OCI-LY1 (cell line): ENCODE results near the gene RFTN1.
A peak's percentile ranks its signal among the peaks of the same experiment; 100 is the strongest.

Source experiments
- H2AFZ ChIP-seq: fragments of 200-600 bp; sonication (generic), shearing (Covaris generic); 2 replicates; pipeline ENCODE4 v1.6.0; 2014; ENCODE audit warnings: antibody characterized with exemption, mild to moderate bottlenecking, low read length
- H3F3A ChIP-seq: fragments of 200-600 bp; sonication (generic), shearing (Covaris generic); 2 replicates; pipeline ENCODE4 v1.6.0; 2014; ENCODE audit warnings: mild to moderate bottlenecking, antibody characterized with exemption, low read length, moderate library complexity; ENCODE audit not compliant: insufficient read depth
- H3K27ac ChIP-seq: fragments of 200-600 bp; sonication (generic); 2 replicates; pipeline ENCODE4 v1.5.1; 2014; ENCODE audit warnings: low read length, mixed run types, mild to moderate bottlenecking, low read depth; ENCODE audit not compliant: poor library complexity, severe bottlenecking
- H3K27me3 ChIP-seq: fragments of 200-600 bp; sonication (generic); 2 replicates; pipeline ENCODE4 v1.6.0; 2014; ENCODE audit warnings: antibody characterized with exemption, mild to moderate bottlenecking, low read length, moderate library complexity; ENCODE audit not compliant: insufficient read depth
- H3K36me3 ChIP-seq: fragments of 200-600 bp; sonication (generic); 2 replicates; pipeline ENCODE4 v1.6.1; 2014; ENCODE audit warnings: mild to moderate bottlenecking, antibody characterized with exemption, low read length, moderate library complexity, mixed read lengths; ENCODE audit not compliant: insufficient read depth
- H3K4me1 ChIP-seq: fragments of 200-600 bp; sonication (generic); 2 replicates; pipeline ENCODE4 v1.5.1; 2014; ENCODE audit warnings: mild to moderate bottlenecking, low read length, moderate library complexity; ENCODE audit not compliant: insufficient read depth, severe bottlenecking
- H3K4me2 ChIP-seq: fragments of 200-600 bp; sonication (generic), shearing (Covaris generic); 2 replicates; pipeline ENCODE4 v1.6.1; 2014; ENCODE audit warnings: low read length
- H3K4me3 ChIP-seq: fragments of 200-600 bp; sonication (generic); 2 replicates; pipeline ENCODE4 v1.5.1; 2014; ENCODE audit warnings: low read length, low read depth, mild to moderate bottlenecking, mixed read lengths; ENCODE audit not compliant: poor library complexity, severe bottlenecking
- H3K79me2 ChIP-seq: fragments of 200-600 bp; shearing (Covaris generic); 2 replicates; pipeline ENCODE4 v1.6.1; 2016; ENCODE audit warnings: mixed run types, low read length, mixed read lengths; ENCODE audit not compliant: insufficient read depth
- H3K9ac ChIP-seq: fragments of 200-600 bp; sonication (generic), shearing (Covaris generic); 2 replicates; pipeline ENCODE4 v1.6.1; 2014; ENCODE audit warnings: mild to moderate bottlenecking, low read length, mixed read lengths
- H3K9me2 ChIP-seq: fragments of 200-600 bp; sonication (generic), shearing (Covaris generic); 2 replicates; pipeline ENCODE4 v1.6.1; 2014; ENCODE audit warnings: low read depth, mild to moderate bottlenecking, low read length, mixed read lengths
- H3K9me3 ChIP-seq: fragments of 200-600 bp; shearing (Covaris generic); 2 replicates; pipeline ENCODE4 v1.6.1; 2014; ENCODE audit warnings: low read length, mixed read lengths
- H4K20me1 ChIP-seq: fragments of 200-600 bp; sonication (generic), shearing (Covaris generic); 2 replicates; pipeline ENCODE4 v1.6.0; 2016; ENCODE audit warnings: mild to moderate bottlenecking, low read length; ENCODE audit not compliant: insufficient read depth
- EZH2 ChIP-seq: fragments of 200-600 bp; sonication (generic), shearing (Covaris generic); IDR thresholded peaks from 2 replicates; pipeline ENCODE4 v1.8.0; 2017; ENCODE audit warnings: borderline replicate concordance, mixed run types, mild to moderate bottlenecking, antibody characterized with exemption, low read length, moderate library complexity, mixed read lengths
- TF ChIP-seq, protein P1 (sequence below): fragments of 200-600 bp; sonication (generic), shearing (Covaris generic); IDR thresholded peaks from 2 replicates; pipeline ENCODE4 v1.5.1; 2017; ENCODE audit warnings: mild to moderate bottlenecking, antibody characterized with exemption, low read length, moderate library complexity, mixed read lengths

Gene RFTN1

DNA sequence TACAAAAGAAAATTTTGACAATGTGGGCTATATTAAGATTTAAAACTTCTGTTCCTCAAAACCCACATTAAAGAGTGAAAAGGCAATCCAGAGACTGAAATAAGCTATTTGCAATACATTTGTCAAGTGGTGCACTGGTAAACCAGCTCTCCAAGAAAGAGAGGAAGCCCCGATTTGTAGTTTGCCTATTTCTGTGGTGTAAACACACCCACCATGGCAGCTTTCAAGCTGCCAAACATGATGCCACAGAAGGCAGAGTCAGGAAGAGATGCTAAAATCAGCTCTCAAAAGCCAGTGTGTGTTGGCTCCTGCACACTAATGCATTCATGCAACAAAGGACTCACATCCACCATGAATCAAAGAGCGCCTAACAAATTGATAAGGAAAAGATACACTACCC, 17.5 kb downstream of the RFTN1 start:
- H3K4me3 ChIP-seq: peak overlapping the region; percentile 19
- H3K4me1 ChIP-seq: peaks cover 79% of the 10 kb centered on the region
- no peak overlapping the region; the same call in 1 of the 2 replicates for H3K9ac ChIP-seq
- H3K4me2 ChIP-seq: peak overlapping the region; percentile 42; the same call in 1 of the 2 replicates
- no peaks in the 10 kb centered on the region for H4K20me1 ChIP-seq
- H3K27me3 ChIP-seq: no peaks in the 10 kb centered on the region
- peaks cover 93% of the 10 kb centered on the region for H3K79me2 ChIP-seq
- H3K27ac ChIP-seq: peak overlapping the region; percentile 26
- TF ChIP-seq EZH2: no peak
- TF ChIP-seq, protein P1, sequence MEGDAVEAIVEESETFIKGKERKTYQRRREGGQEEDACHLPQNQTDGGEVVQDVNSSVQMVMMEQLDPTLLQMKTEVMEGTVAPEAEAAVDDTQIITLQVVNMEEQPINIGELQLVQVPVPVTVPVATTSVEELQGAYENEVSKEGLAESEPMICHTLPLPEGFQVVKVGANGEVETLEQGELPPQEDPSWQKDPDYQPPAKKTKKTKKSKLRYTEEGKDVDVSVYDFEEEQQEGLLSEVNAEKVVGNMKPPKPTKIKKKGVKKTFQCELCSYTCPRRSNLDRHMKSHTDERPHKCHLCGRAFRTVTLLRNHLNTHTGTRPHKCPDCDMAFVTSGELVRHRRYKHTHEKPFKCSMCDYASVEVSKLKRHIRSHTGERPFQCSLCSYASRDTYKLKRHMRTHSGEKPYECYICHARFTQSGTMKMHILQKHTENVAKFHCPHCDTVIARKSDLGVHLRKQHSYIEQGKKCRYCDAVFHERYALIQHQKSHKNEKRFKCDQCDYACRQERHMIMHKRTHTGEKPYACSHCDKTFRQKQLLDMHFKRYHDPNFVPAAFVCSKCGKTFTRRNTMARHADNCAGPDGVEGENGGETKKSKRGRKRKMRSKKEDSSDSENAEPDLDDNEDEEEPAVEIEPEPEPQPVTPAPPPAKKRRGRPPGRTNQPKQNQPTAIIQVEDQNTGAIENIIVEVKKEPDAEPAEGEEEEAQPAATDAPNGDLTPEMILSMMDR: no peak
- no peak overlapping the region for H2AFZ ChIP-seq
- no peaks in the 10 kb centered on the region for H3K9me3 ChIP-seq
- H3F3A ChIP-seq: no peaks in the 10 kb centered on the region
- H3K36me3 ChIP-seq: peaks cover 85% of the 10 kb centered on the region
- no peaks in the 10 kb centered on the region for H3K9me2 ChIP-seq

DNA sequence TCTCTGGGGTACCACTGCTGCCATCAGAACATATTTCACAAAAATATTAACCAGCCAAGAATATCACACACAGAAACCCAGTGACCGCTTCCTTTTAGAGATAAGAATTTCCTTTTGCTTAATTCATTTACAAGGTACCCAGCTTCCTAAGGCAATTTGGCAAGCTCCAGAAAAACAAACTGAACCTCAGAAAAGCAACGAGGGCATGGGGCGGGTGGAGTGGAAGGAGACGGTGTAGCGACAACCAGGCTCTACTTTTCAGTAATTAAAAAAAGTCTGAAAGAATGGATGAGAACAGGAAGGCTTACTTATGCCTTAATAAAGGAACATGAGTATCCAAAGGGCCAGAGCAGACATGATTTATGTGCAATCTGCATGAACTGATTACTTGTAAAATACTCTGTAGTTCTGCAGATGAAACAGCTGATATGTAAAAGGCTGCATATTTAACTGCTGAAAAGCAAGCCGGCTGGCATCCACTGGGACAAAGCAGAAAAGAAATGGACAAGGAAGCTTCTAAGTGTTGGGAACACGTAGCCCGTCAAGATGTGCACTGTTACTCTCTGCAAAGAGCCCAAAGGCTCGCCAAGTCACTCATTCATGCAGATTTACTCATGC, 18.6 kb downstream of the RFTN1 start:
- peaks cover 92% of the 10 kb centered on the region for H3K79me2 ChIP-seq
- no peak overlapping the region for H2AFZ ChIP-seq
- no peaks in the 10 kb centered on the region for H3K9me2 ChIP-seq
- peaks cover 85% of the 10 kb centered on the region for H3K36me3 ChIP-seq
- TF ChIP-seq, protein P1: no peak
- TF ChIP-seq EZH2: no peak
- H3K9ac ChIP-seq: peak overlapping the region; percentile 1; the same call in 1 of the 2 replicates
- H3K4me2 ChIP-seq: peak overlapping the region; percentile 42
- no peaks in the 10 kb centered on the region for H3F3A ChIP-seq
- H3K27me3 ChIP-seq: no peaks in the 10 kb centered on the region
- peak overlapping the region; percentile 1 for H3K4me3 ChIP-seq
- peaks cover 72% of the 10 kb centered on the region for H3K4me1 ChIP-seq
- H3K9me3 ChIP-seq: no peaks in the 10 kb centered on the region
- H4K20me1 ChIP-seq: no peaks in the 10 kb centered on the region
- peak overlapping the region; percentile 26 for H3K27ac ChIP-seq

DNA sequence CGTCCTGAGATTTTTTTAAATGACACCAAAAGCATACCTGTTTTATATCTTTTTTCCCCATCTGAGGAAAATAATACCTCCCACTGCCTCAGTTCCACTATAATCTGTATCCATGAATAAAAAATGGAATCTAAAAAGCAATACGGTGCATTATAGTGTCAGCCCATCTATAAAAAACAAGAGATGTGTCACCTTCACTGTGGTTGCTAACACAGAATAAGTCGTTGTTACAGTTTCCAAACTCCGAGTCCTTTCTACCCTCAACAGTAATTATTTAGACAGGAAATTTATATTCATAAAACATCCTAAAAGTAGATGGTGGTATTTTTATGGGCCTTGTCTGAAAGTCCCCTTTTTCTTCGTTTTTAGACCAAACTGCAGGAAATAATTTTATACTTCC, 19.4 kb downstream of the RFTN1 start:
- H3K4me2 ChIP-seq: no peak overlapping the region
- H3K4me1 ChIP-seq: peaks cover 68% of the 10 kb centered on the region
- H3K36me3 ChIP-seq: peaks cover 85% of the 10 kb centered on the region
- no peaks in the 10 kb centered on the region for H3F3A ChIP-seq
- H3K4me3 ChIP-seq: no peak overlapping the region
- H3K9me3 ChIP-seq: no peaks in the 10 kb centered on the region
- H3K79me2 ChIP-seq: peaks cover 90% of the 10 kb centered on the region
- H4K20me1 ChIP-seq: no peaks in the 10 kb centered on the region
- no peaks in the 10 kb centered on the region for H3K9me2 ChIP-seq
- no peak for TF ChIP-seq EZH2
- TF ChIP-seq, protein P1: no peak
- H3K9ac ChIP-seq: no peak overlapping the region
- H3K27me3 ChIP-seq: no peaks in the 10 kb centered on the region
- H2AFZ ChIP-seq: no peak overlapping the region
- peak overlapping the region; percentile 26 for H3K27ac ChIP-seq
